Uterus (tissue), 2 donors: ENCODE measurements around the gene MICAL1.

Experiments used
- POLR2A ChIP-seq, 2 donors: fragments of 450-650 bp; IDR thresholded peaks; one replicate each; pipeline ENCODE4 v1.6.1; 2016; ENCODE audit warnings: antibody characterized with exemption in 2 of 2, mild to moderate bottlenecking in 1 of 2, moderate library complexity in 1 of 2
- TF ChIP-seq, protein P1 (sequence below), 4 experiments: fragments of 200-600 bp in 2 of 4; fragments of 450-650 bp in 2 of 4; sonication (generic) in 2 of 4; IDR thresholded peaks; one replicate each; pipeline ENCODE4 v1.5.1; 2016 to 2019; ENCODE audit warnings: antibody characterized with exemption in 4 of 4, mild to moderate bottlenecking in 2 of 4, moderate library complexity in 1 of 4

GRCh38 chr6:109474995-109475394, 19.4 kb upstream of the MICAL1 start:
- TF ChIP-seq, protein P1, sequence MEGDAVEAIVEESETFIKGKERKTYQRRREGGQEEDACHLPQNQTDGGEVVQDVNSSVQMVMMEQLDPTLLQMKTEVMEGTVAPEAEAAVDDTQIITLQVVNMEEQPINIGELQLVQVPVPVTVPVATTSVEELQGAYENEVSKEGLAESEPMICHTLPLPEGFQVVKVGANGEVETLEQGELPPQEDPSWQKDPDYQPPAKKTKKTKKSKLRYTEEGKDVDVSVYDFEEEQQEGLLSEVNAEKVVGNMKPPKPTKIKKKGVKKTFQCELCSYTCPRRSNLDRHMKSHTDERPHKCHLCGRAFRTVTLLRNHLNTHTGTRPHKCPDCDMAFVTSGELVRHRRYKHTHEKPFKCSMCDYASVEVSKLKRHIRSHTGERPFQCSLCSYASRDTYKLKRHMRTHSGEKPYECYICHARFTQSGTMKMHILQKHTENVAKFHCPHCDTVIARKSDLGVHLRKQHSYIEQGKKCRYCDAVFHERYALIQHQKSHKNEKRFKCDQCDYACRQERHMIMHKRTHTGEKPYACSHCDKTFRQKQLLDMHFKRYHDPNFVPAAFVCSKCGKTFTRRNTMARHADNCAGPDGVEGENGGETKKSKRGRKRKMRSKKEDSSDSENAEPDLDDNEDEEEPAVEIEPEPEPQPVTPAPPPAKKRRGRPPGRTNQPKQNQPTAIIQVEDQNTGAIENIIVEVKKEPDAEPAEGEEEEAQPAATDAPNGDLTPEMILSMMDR (IDR thresholded peaks at IDR 0.05) = no peak
- no peak for TF ChIP-seq POLR2A (IDR thresholded peaks at IDR 0.05)
